GM21381 (cell line): ENCODE results near the gene FYN.
"Not testable (repeated sequence)": the region's sequence is repeated elsewhere in the genome, so short reads cannot be mapped to it uniquely, and the experiment has no call there.

Source experiments
- ATAC-seq: cut with Tn5 transposase; IDR thresholded peaks from one replicate; pipeline ENCODE4 v1.9.1; 2021; ENCODE audit warnings: mild to moderate bottlenecking, moderate library complexity; ENCODE audit not compliant: unreplicated experiment

The FYN gene

GRCh38 chr6:111689946-111690345 is 183.3 kb downstream of the FYN start:
- ATAC-seq, result no peak

- no peak for ATAC-seq
Observed at GRCh38 chr6:111689419-111689818, 183.8 kb downstream of the FYN start.

GRCh38 chr6:111688331-111688730 is 184.9 kb downstream of the FYN start:
- no peak for ATAC-seq

- ATAC-seq, result no peak
Observed at GRCh38 chr6:111687652-111688051, 185.6 kb downstream of the FYN start.

- ATAC-seq, result no peak
Observed at GRCh38 chr6:111686932-111687266, 186.4 kb downstream of the FYN start.

- ATAC-seq, result no peak
Observed at GRCh38 chr6:111686249-111686931, 186.9 kb downstream of the FYN start.

- ATAC-seq, result no peak
Observed at GRCh38 chr6:111685526-111685925, 187.7 kb downstream of the FYN start.

DNA sequence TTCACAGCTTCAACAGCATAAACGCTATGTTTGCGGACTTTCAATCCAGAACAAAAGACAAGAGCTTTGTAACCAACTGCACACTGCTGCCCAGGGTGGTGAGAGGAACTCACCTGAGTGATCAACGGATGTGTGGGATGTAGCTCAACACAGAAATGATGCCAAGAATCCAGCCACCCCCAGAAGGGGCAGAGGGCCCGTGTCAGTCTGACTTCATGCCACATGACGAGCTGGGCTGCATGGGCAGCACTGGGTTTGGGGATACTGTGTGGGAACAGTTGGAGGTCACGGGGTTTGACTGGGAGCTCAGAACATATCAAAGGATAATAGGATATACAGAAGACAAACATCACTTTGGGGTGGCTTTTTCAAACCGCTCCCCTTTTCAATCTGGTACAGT is 188.2 kb downstream of the FYN start:
- ATAC-seq, result no peak

GRCh38 chr6:111683749-111684267 is 189.4 kb downstream of the FYN start:
- ATAC-seq, result no peak

DNA sequence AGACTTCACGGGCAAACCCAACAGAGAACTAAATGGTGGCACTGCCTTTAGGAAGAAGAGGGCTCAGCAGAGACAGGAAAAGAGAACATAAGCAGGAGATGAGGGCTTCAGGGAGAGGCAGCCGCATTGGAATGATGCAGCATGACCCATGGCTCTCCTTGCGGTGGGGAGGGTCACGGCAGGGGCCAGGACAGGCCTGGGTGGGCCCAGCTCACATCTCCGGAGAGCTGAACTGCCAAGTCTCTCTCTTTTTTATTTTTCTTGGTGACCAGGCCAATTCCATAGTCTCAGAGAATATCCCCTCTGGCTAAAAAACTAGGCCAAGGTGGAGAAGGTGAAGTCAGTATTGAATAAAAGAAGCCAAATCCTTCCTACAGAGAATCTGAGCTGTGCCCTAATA is 190.1 kb downstream of the FYN start:
- no peak for ATAC-seq

DNA sequence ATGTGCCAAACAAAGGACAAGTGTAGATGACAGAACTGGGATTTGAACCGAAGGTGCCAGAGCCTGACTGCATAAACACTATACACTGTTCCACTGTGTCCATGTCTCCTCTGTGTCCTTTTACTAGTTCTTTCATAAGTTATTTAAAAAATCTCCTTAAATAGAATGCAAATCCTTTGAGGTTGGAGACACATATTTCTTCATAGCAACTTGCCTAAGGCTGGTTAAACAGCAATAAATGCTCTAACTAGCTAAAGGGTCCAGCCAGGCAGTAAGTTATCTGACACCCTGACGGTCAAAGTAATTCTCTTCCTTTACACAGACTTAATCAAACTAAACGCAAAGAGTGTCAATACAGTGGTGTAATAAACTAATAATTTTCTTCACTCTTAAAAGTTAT is 191.4 kb downstream of the FYN start:
- ATAC-seq, result no peak

DNA sequence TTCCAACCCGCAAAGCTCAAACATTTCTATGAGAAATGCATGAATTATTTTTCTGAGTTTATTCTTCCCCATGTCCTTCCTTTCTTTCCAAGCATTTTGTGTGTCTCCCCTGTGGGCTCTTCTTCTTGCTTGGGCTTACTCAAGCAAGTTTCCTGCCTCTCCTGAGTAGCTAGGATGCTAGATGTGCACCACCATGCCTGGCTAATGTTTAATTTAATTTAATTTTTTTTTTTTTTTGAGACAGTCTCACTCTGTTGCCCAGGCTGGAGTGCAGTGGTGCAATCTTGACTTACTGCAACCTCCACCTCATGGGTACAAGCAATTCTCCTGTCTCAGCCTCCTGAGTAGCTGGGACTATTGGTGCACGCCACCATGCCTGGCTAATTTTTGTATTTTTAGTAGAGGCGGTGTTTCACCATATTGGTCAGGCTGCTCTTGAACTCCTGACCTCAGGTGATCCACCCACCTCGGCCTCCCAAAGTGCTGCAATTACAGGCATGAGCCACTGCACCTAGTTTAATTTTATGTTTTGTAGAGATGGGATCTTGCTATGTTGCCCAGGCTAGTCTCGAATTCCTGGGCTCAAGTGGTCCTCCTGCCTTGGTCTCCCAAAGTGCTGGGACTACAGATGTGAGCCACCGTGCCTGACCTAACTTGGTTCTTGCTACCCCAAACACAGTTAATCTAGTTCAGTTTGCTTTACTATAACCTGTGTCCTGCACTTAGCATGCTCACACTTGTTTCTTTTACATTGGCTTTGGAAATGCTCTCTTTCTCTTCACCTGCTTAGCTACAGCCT is 192.2 kb downstream of the FYN start:
- ATAC-seq, result not testable (repeated sequence)

- ATAC-seq, result no peak
Observed at GRCh38 chr6:111680015-111680712, 193.1 kb downstream of the FYN start.

- no peak for ATAC-seq
Observed at GRCh38 chr6:111679126-111679858, 194.0 kb downstream of the FYN start.

- no peak for ATAC-seq
Observed at GRCh38 chr6:111677249-111677990, 195.8 kb downstream of the FYN start.

DNA sequence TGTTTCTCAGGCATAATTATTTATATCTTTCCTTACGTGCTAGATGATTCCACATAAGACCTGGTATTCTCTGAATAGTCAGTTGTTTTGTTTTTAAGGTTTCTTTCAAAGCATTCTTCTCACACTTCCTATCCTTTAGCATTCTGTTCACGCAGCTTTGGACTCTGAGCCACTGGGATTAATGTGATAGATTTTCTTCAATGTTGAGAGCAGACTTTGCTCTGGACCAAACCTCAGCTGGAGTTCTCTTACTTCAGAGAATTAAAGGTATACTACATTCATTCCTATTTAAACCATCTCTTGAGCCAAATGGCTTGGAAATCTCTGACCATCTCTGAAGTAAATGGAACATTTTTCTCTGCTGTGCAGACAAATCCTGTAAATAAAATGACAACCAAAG is 196.9 kb downstream of the FYN start:
- no peak for ATAC-seq

DNA sequence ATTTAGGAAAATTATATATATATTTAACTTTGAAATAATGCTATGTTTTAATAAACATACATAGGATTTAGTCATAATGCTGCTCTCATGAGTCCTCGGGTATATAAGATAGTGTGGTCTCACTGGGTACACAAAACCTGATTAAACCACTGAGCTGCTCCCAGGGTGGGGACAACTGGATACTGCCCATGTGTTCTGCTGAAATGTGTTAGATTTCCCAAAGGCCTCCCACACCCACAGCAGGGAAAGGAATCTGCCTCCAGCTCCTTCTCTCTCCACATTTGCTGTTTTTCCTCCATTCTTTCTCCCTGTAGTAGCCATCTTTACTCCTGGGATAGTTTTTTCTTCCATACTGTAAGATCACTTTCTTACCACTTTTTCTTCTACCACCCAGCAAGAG is 198.4 kb downstream of the FYN start:
- ATAC-seq, result no peak

DNA sequence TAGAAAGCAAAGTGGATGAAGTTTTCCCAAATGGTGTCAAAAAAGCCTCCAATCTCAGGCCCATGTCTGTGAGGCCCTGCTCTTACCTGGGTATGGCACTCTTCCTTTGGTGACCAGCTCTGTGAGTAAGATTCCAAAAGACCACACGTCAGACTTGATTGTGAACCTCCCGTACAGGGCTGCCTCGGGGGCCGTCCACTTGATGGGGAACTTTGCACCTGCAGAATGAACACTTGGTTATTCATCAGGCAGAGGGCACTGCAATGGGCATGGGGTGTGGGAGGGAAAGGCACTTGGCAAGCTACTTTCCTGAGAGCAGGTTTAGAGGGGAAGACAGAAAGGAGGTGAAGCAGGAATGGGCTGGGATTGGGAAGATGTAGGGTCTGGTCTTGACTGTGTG is 198.8 kb downstream of the FYN start:
- no peak for ATAC-seq

DNA sequence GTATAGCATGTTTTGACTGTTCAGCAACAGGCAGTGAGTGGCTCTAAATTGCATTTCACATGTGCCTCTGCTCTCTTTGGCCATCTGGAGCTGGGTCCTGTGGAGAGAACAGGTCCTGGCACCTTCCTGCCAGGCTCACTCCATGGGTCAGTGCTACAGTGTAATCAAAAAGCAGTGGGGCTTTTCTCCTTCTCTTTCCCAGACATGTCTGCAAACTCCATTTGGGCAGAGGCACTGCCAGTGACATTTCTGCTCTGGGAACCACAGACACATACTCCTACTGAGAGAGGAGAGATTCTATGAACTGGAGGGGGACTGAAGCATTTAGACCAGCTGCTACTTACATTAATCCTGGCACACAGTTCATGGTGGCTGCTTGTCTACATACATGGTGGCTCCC is 199.3 kb downstream of the FYN start:
- ATAC-seq, result no peak

DNA sequence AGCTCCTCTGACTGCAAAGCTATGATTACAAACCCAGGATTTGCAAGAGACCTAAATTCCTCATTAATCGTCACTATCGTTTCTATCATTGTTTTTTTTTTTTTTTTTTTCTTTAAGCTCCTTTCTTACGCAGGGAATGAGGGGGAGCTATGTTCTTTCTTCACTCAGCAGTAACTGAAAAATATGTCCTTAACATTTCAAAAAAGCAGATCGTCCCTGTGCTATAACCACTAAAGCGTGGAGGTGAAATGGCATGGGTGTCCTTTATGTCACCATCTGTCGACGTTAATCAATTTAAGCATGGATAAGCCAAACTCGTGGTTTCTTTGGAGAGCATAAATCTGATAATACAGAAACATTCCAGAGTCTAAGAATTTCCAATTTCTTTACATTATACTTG is 199.7 kb downstream of the FYN start:
- no peak for ATAC-seq
